Body of pancreas (tissue), 4 donors: Measurements from ENCODE around the gene APBA2. TPM values are rescaled to one million over a fixed set of nuclear protein-coding genes. Genes with fewer than 3 reads are reported as not detected.

Source experiments
- ATAC-seq: fragments of 150-250 bp; one replicate; pipeline ENCODE4 v1.9.1; 2016
- DNase-seq, 4 donors: peaks; one replicate each; pipeline ENCODE4 v3.0.0-alpha.2; 2019
- H3K27ac ChIP-seq, 4 donors: fragments of 200-600 bp; sonication (generic); 1 replicate in 3 of 4; 2 replicates in 1 of 4; pipeline versions ENCODE4 v1.5.1 to v1.6.1; 2016 to 2019; ENCODE audit warnings: mild to moderate bottlenecking in 1 of 4, mixed read lengths in 1 of 4, moderate library complexity in 1 of 4
- H3K27me3 ChIP-seq, 2 donors: fragments of 200-600 bp; sonication (generic); one replicate each; pipeline ENCODE4 v1.6.0; 2016; ENCODE audit warnings: mild to moderate bottlenecking in 1 of 2
- H3K36me3 ChIP-seq, 2 donors: fragments of 200-600 bp; sonication (generic); replicated peaks in 1 of 2; 2 replicates each; pipeline ENCODE4 v1.5.1; 2016; ENCODE audit warnings: low read depth in 2 of 2; ENCODE audit not compliant: insufficient read depth in 1 of 2
- H3K4me1 ChIP-seq: fragments of 200-600 bp; sonication (generic); one replicate; pipeline ENCODE4 v1.6.0; 2016
- H3K4me3 ChIP-seq, 2 donors: fragments of 200-600 bp; sonication (generic); 1 replicate in 1 of 2; 2 replicates in 1 of 2; pipeline ENCODE4 v1.5.1; 2016 to 2019
- H3K9me3 ChIP-seq, 3 donors: fragments of 200-600 bp; sonication (generic); 1 replicate in 2 of 3; 2 replicates in 1 of 3; pipeline ENCODE4 v1.5.1; 2016
- POLR2A ChIP-seq, 3 donors: fragments of 450-650 bp; IDR thresholded peaks; one replicate each; pipeline ENCODE4 v1.6.1; 2016; ENCODE audit warnings: antibody characterized with exemption in 3 of 3, mild to moderate bottlenecking in 2 of 3
- WGBS, 2 donors: methylation state at CpG; one replicate each; pipeline ENCODE4 v1.1.5; 2017; 5-methylcytosine and 5-hydroxymethylcytosine counted together
- intact Hi-C: fragments of 100-400 bp; cut with DNase I; formaldehyde crosslinking; loops from one replicate; pipeline ENCODE4 v1.15.1; 2023
- total RNA-seq, 2 donors: library from RNA; depleted of rRNA; stranded (reverse); fragments of >200 nt; gene quantifications; one replicate each; pipeline ENCODE4 v1.1.0, GENCODE V29; 2016
- TF ChIP-seq, protein P1 (sequence below), 7 experiments: fragments of 450-650 bp in 4 of 7; fragments of 200-600 bp in 3 of 7; sonication (generic) in 3 of 7; IDR thresholded peaks; one replicate each; pipeline ENCODE4 v1.5.1; 2016 to 2019; ENCODE audit warnings: antibody characterized with exemption in 7 of 7

The APBA2 gene
- total RNA-seq, 2 donors from 2014 or later: 13.2 to 29.0 TPM

DNA sequence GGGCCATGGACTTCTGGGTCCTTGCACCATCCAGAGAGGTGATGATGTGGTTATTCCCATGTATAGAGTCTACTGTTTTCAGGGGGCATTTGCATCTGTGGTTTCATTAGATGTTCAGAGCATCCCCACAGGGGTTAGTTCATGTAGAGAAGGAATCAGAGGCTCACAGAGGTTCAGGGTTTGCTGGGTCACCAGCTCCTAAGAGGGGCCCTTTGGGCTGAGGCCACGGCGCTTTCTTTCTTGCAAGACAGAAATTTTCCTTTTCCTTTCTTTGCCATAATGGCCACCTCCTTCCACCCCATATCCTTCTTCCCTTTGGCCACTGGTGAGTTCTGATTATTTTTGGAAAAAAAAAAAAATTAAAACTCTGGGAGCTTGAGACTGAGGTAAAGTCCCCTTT, 62.3 kb downstream of the APBA2 start:
- no peaks in the 10 kb centered on the region for H3K36me3 ChIP-seq
- H3K9me3 ChIP-seq: no peaks in the 10 kb centered on the region
- 88 to 100% methylated on average over 2 of the region's 2 CpGs for WGBS, 2 donors
- DNase-seq (peak in 1 of 4 donors; percentile 2), ATAC-seq (no peak)
- H3K4me1 ChIP-seq: no peaks in the 10 kb centered on the region
- no peak overlapping the region for H3K27ac ChIP-seq
- TF ChIP-seq, protein P1, sequence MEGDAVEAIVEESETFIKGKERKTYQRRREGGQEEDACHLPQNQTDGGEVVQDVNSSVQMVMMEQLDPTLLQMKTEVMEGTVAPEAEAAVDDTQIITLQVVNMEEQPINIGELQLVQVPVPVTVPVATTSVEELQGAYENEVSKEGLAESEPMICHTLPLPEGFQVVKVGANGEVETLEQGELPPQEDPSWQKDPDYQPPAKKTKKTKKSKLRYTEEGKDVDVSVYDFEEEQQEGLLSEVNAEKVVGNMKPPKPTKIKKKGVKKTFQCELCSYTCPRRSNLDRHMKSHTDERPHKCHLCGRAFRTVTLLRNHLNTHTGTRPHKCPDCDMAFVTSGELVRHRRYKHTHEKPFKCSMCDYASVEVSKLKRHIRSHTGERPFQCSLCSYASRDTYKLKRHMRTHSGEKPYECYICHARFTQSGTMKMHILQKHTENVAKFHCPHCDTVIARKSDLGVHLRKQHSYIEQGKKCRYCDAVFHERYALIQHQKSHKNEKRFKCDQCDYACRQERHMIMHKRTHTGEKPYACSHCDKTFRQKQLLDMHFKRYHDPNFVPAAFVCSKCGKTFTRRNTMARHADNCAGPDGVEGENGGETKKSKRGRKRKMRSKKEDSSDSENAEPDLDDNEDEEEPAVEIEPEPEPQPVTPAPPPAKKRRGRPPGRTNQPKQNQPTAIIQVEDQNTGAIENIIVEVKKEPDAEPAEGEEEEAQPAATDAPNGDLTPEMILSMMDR (IDR thresholded peaks at IDR 0.05): no peak
- TF ChIP-seq POLR2A (IDR thresholded peaks at IDR 0.05): no peak
- no peaks in the 10 kb centered on the region for H3K27me3 ChIP-seq
- no peak overlapping the region for H3K4me3 ChIP-seq
- intact Hi-C loops: no loop called here

DNA sequence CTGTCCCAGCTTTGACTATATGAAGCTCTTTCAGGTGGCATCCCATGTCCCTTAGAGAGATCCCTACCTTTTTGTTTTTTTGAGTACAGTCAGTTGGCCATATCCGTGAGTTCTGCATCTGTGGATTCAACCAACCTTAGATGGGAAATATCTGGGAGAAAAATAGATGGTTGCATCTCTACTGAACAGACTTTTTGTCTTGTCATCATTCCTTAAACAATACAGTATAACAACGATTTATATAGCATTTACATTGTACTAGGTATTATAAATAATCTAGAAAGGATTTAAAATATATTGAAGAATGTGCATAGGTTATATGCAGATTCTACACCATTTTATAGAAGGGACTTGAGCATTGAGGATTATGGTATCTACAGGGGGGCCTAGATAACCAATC, 65.1 kb downstream of the APBA2 start:
- ATAC-seq: no peak
- Histone ChIP-seq H3K9me3 (no peaks in the 10 kb centered on the region), H3K4me3 (no peak overlapping the region), H3K4me1 (no peaks in the 10 kb centered on the region), H3K27me3 (no peaks in the 10 kb centered on the region), H3K27ac (no peak overlapping the region), H3K36me3 (no peaks in the 10 kb centered on the region)
- intact Hi-C loops: no loop called here
- WGBS, 2 donors: 80 to 84% methylated on average over 2 of the region's 2 CpGs
- TF ChIP-seq, protein P1 (IDR thresholded peaks at IDR 0.05): no peak
- no peak for TF ChIP-seq POLR2A (IDR thresholded peaks at IDR 0.05)
- DNase-seq: no peak

DNA sequence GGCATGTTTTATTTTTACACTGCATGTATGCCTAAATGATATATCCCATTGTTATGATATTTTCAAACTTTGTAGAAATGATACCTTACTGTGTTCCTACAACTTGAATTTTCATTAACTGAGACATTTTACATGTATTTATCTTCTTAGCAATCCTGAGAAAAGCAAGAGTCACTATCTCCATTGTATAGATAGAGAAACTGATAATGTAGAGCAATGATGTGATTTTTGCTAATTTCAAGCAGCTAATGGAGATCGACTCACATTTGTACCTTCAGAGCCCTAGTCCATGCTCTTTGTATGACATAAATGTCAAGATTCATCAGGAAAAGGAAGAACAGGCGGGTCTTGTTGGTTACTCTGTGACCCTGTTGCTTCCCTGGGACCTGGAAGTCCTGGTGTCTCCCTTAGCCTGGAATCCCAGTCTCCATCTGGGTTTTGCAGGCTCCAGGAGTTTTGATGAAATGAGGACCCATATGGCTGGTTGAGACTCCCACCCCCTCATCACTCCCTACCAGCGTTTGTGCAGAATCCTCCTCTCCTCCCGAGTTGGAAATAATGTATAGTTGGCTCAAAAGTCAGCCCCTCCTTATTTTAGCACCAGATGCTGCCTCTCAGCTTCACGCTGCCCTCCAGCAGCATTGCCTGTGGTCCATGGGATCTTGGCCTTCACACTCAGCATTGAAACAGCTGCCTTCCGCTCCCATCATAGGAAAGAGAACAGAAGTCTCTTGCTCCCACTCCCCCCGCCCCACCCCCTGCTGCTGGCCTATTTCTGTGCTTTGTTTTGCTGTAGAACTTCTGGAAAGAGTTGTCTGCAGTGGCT, 67.1 kb downstream of the APBA2 start:
- Histone ChIP-seq H3K36me3 (no peaks in the 10 kb centered on the region), H3K27me3 (no peaks in the 10 kb centered on the region), H3K27ac (no peak overlapping the region), H3K4me3 (no peak overlapping the region), H3K4me1 (no peaks in the 10 kb centered on the region), H3K9me3 (no peaks in the 10 kb centered on the region)
- DNase-seq (peak in 1 of 4 donors; percentile 1), ATAC-seq (no peak)
- WGBS, 2 donors: 62 to 81% methylated on average over 7 of the region's 7 CpGs
- TF ChIP-seq, protein P1 (IDR thresholded peaks at IDR 0.05): no peak
- TF ChIP-seq POLR2A (IDR thresholded peaks at IDR 0.05): no peak
- intact Hi-C loops: no loop called here

DNA sequence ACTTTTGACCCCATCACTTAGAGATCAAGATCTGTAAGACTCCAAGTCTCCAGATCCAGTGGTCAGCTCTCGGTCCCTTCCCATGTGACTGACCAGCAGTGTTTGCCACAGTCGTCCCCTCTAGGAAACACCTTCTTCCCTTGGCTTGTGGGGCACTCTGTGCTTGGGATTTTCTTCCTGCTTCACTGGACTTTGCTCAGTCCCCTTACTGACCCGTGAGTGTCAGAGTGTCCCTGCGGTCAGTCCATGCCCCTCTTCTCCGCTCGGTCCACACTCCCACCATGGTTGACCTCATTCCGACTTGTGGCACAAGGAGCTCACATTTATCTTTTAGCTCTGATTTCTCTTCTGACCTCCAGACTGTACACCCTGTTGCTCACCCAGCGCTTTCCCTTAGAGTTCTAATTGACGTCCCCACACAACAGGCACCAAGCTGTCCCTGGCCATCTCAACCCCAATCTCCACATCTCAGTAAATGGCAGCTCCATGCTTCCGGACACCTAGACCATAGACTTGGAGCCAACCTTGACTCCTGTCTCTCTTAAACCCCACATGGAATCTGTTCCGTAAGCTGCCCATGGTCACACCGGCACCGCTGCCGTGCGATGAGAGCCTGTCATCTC, 67.9 kb downstream of the APBA2 start:
- H3K9me3 ChIP-seq: no peaks in the 10 kb centered on the region
- DNase-seq (peak in 1 of 4 donors; percentile 2), ATAC-seq (no peak)
- intact Hi-C loops: no loop called here
- H3K27me3 ChIP-seq: no peaks in the 10 kb centered on the region
- no peaks in the 10 kb centered on the region for H3K36me3 ChIP-seq
- TF ChIP-seq, protein P1 (IDR thresholded peaks at IDR 0.05): no peak
- no peak for TF ChIP-seq POLR2A (IDR thresholded peaks at IDR 0.05)
- no peaks in the 10 kb centered on the region for H3K4me1 ChIP-seq
- WGBS, 2 donors: 88 to 94% methylated on average over 15 of the region's 15 CpGs
- H3K4me3 ChIP-seq: no peak overlapping the region
- H3K27ac ChIP-seq: no peak overlapping the region
